G401.6 (cell line): ENCODE data around the gene ADGRA3.

ENCODE experiments used
- FAIRE-seq: peaks from 2 replicates; lab custom pipeline; 2012; peaks lifted over from hg19 to GRCh38; lab: Jason Lieb, UNC

The ADGRA3 gene

GRCh38 chr4:22345678-22346077 is 170.2 kb downstream of the ADGRA3 start:
- FAIRE-seq, result no peak

- no peak for FAIRE-seq
Observed at GRCh38 chr4:22345055-22345454, 170.8 kb downstream of the ADGRA3 start.

GRCh38 chr4:22343606-22344005 is 172.3 kb downstream of the ADGRA3 start:
- FAIRE-seq, result no peak

GRCh38 chr4:22339491-22339890 is 176.4 kb downstream of the ADGRA3 start:
- FAIRE-seq, result no peak

- no peak for FAIRE-seq
Observed at GRCh38 chr4:22338796-22339195, 177.1 kb downstream of the ADGRA3 start.
